ENCODE measurements around the gene PAF1.

Gene PAF1

GRCh38 chr19:39362682-39363657, 27.9 kb downstream of the PAF1 start:
- no peak overlapping the region for H3K4me2 ChIP-seq (ENCODE audit: insufficient read depth, low read length)
- H3K79me2 ChIP-seq (ENCODE audit: insufficient read depth, low read length) = no peaks in the 10 kb centered on the region
- H3K9me3 ChIP-seq (ENCODE audit: insufficient read depth, low read length, severe bottlenecking) = no peaks in the 10 kb centered on the region
- no peak overlapping the region for H3K9ac ChIP-seq (ENCODE audit: low read depth, low read length)
- no peaks in the 10 kb centered on the region for H3K4me1 ChIP-seq (ENCODE audit: insufficient read depth, low read length)
- H3K27me3 ChIP-seq (ENCODE audit: insufficient read depth, low read length, poor library complexity) = no peaks in the 10 kb centered on the region
- ATAC-seq (ENCODE audit: insufficient read depth, low read depth) (no peak), DNase-seq (no peak)
- TF ChIP-seq CTCF (IDR thresholded peaks at IDR 0.05; ENCODE audit: borderline replicate concordance, extremely low read depth, low read length, poor library complexity, severe bottlenecking) = no peak
- no peak for TF ChIP-seq EZH2 (IDR thresholded peaks at IDR 0.05; ENCODE audit: borderline replicate concordance, low read depth, low read length, severe bottlenecking)
- no peak overlapping the region for H3K4me3 ChIP-seq (ENCODE audit: low read depth in 1 of 2, low read length in 2 of 2)
- H3K36me3 ChIP-seq (ENCODE audit: insufficient read depth, low read length) = peaks cover 78% of the 10 kb centered on the region
- H4K20me1 ChIP-seq (ENCODE audit: insufficient read depth, low read length) = 0 out of 2 replicates have a peak, but pooled peaks cover 3% of the 10 kb centered on the region
- no peak overlapping the region for H2AFZ ChIP-seq (ENCODE audit: low read depth, low read length)
- H3K27ac ChIP-seq (ENCODE audit: low read length) = no peak overlapping the region

GRCh38 chr19:39360599-39360998, 30.3 kb downstream of the PAF1 start:
- no peaks in the 10 kb centered on the region for H3K79me2 ChIP-seq (ENCODE audit: insufficient read depth, low read length)
- DNase-seq = no peak
- no peak overlapping the region for H2AFZ ChIP-seq (ENCODE audit: low read depth, low read length)
- H3K9me3 ChIP-seq (ENCODE audit: insufficient read depth, low read length, severe bottlenecking) = no peaks in the 10 kb centered on the region
- no peak for ATAC-seq (ENCODE audit: insufficient read depth, low read depth)
- peaks cover 89% of the 10 kb centered on the region for H3K36me3 ChIP-seq (ENCODE audit: insufficient read depth, low read length)
- no peak overlapping the region for H3K27ac ChIP-seq (ENCODE audit: low read length)
- H3K4me3 ChIP-seq (ENCODE audit: low read depth in 1 of 2, low read length in 2 of 2) = no peak overlapping the region
- H3K9ac ChIP-seq (ENCODE audit: low read depth, low read length) = no peak overlapping the region
- no peaks in the 10 kb centered on the region for H3K4me1 ChIP-seq (ENCODE audit: insufficient read depth, low read length)
- no peaks in the 10 kb centered on the region for H3K27me3 ChIP-seq (ENCODE audit: insufficient read depth, low read length, poor library complexity)
- H3K4me2 ChIP-seq (ENCODE audit: insufficient read depth, low read length) = no peak overlapping the region
- peaks cover 11% of the 10 kb centered on the region; the same call in 1 of the 2 replicates for H4K20me1 ChIP-seq (ENCODE audit: insufficient read depth, low read length)
- TF ChIP-seq CTCF (IDR thresholded peaks at IDR 0.05; ENCODE audit: borderline replicate concordance, extremely low read depth, low read length, poor library complexity, severe bottlenecking) (no peak), EZH2 (IDR thresholded peaks at IDR 0.05; ENCODE audit: borderline replicate concordance, low read depth, low read length, severe bottlenecking) (no peak)

- no peak overlapping the region for H2AFZ ChIP-seq (ENCODE audit: low read depth, low read length)
- H4K20me1 ChIP-seq (ENCODE audit: insufficient read depth, low read length) = peaks cover 13% of the 10 kb centered on the region; the same call in 1 of the 2 replicates
- H3K36me3 ChIP-seq (ENCODE audit: insufficient read depth, low read length) = peaks cover 85% of the 10 kb centered on the region
- no peaks in the 10 kb centered on the region for H3K27me3 ChIP-seq (ENCODE audit: insufficient read depth, low read length, poor library complexity)
- TF ChIP-seq CTCF (IDR thresholded peaks at IDR 0.05; ENCODE audit: borderline replicate concordance, extremely low read depth, low read length, poor library complexity, severe bottlenecking) (no peak), EZH2 (IDR thresholded peaks at IDR 0.05; ENCODE audit: borderline replicate concordance, low read depth, low read length, severe bottlenecking) (no peak)
- DNase-seq (no peak), ATAC-seq (ENCODE audit: insufficient read depth, low read depth) (no peak)
- H3K4me3 ChIP-seq (ENCODE audit: low read depth in 1 of 2, low read length in 2 of 2) = no peak overlapping the region
- H3K4me2 ChIP-seq (ENCODE audit: insufficient read depth, low read length) = no peak overlapping the region
- no peak overlapping the region for H3K27ac ChIP-seq (ENCODE audit: low read length)
- no peak overlapping the region for H3K9ac ChIP-seq (ENCODE audit: low read depth, low read length)
- H3K79me2 ChIP-seq (ENCODE audit: insufficient read depth, low read length) = no peaks in the 10 kb centered on the region
- no peaks in the 10 kb centered on the region for H3K9me3 ChIP-seq (ENCODE audit: insufficient read depth, low read length, severe bottlenecking)
- H3K4me1 ChIP-seq (ENCODE audit: insufficient read depth, low read length) = no peaks in the 10 kb centered on the region
Measured at GRCh38 chr19:39359026-39359425, 31.9 kb downstream of the PAF1 start.

All from DND-41 (cell line).